ENCODE measurements around the gene CNPY2.

DNA sequence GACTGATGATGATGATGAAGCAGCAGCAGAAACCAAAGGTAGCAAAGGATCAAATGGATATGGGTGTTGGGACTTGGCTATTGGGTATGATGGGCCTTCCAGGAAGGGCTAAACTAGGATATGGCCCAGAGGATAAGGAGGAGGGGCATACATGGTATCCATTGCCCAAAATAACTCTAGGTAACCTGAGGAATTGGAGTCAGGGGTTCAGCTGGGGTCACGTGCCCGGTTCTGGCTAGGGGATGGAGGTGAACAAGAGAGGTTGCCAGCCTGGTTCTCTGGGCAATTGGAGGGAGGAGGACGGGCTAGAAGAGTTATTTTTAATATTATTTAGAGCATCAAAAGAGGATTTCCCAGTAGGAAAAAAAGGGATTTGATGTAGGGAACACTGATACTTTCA, 54.9 kb downstream of the CNPY2 start:
- TF ChIP-seq POLR2A (IDR thresholded peaks at IDR 0.05) = no peak
- TF ChIP-seq, protein P1, sequence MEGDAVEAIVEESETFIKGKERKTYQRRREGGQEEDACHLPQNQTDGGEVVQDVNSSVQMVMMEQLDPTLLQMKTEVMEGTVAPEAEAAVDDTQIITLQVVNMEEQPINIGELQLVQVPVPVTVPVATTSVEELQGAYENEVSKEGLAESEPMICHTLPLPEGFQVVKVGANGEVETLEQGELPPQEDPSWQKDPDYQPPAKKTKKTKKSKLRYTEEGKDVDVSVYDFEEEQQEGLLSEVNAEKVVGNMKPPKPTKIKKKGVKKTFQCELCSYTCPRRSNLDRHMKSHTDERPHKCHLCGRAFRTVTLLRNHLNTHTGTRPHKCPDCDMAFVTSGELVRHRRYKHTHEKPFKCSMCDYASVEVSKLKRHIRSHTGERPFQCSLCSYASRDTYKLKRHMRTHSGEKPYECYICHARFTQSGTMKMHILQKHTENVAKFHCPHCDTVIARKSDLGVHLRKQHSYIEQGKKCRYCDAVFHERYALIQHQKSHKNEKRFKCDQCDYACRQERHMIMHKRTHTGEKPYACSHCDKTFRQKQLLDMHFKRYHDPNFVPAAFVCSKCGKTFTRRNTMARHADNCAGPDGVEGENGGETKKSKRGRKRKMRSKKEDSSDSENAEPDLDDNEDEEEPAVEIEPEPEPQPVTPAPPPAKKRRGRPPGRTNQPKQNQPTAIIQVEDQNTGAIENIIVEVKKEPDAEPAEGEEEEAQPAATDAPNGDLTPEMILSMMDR (IDR thresholded peaks at IDR 0.05) = no peak

All from body of pancreas (tissue), 4 donors.